ENCODE results near the gene DEDD.

DEDD gene

DNA sequence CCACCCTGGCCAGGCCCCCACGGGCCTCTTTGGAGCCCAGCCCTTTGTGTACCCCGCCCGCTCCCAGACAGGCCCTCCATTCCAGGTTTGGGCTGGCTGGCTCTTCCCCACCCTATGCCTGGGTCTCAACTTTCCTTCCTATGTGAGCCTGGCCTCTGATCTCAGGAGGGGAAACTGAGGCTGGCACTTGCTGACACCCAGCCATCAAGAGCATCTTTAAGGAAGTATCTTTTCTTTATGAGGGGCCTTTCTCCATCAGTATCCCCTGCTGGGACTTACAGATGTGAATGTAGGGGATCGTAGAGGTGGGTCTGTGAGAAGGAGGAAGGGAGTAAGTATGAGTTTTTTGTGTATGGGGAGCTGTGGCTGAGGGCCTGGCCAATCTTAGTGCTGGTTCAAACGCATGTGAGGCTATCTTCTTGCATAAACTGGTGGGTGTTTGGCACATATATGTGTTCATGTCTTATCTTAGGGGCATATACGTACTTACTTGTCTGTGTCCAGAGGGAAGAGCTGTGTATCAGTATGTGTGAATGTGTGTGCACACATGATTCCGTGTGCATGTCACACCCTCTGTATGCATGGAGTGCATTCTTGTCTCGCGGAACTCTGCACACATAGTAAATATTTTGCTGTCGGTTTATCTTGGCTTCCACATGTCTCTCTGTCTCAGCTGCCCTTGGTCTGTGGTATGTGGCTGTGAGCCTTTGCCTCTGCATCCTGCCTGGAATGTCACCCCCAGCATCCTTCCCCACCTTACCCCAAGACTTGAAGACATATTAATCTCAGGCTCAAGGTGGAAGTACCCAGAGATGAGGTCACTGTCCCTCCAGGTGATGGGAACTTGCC lies 48.5 kb downstream of the DEDD start:
- Histone ChIP-seq H3K27me3 (ENCODE audit: insufficient read depth, low read length) (no peaks in the 10 kb centered on the region), H3K4me1 (ENCODE audit: control insufficient read depth, insufficient read depth, low read length, unreplicated experiment) (peaks cover 49% of the 10 kb centered on the region), H3K27ac (ENCODE audit: low read depth, low read length) (0 out of 2 replicates have a peak overlapping the region, but pooled peaks have one; percentile 17), H3K79me2 (ENCODE audit: control insufficient read depth, insufficient read depth, low read length, unreplicated experiment) (no peaks in the 10 kb centered on the region), H3K4me3 (ENCODE audit: low read depth, low read length) (no peak overlapping the region), H3K36me3 (ENCODE audit: insufficient read depth, low read length) (no peaks in the 10 kb centered on the region), H2AFZ (ENCODE audit: low read length, unreplicated experiment) (no peak overlapping the region)

DNA sequence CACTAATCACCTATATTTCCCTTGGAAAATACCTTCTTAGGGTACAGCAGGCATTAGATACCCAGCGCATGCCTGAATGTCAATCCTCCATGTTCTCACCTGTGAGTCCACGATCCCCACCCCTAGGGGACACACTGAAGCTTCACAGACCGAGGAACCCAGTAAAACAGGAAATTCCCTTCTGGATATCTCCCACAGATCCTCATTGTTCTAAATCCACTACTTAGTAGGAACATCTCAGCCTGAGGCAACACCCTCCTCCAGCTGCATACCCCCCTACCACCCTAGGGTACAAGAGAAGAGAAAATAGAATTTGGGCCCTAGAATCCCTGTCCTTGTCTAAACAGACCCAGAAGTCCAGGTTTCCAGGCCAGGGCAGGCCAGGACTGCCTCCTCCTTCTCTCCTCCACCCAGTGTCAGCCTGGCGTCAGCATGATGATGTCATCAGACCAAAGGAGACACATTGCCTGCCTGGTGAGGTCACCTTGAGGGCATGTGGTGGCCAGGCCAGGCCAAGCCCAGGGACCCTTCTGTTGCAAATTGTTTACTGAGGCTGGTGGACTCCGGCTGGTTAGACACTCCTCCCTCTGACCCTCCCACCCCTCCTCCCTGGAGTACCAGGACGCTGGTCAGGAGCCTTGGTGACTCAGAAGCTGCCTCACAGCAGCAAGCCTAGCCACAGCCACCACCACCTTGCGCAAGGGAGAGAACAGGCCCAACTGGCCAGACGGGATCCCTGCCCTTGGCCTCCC lies 49.3 kb downstream of the DEDD start:
- Histone ChIP-seq H3K79me2 (ENCODE audit: control insufficient read depth, insufficient read depth, low read length, unreplicated experiment) (no peaks in the 10 kb centered on the region), H3K36me3 (ENCODE audit: insufficient read depth, low read length) (no peaks in the 10 kb centered on the region), H3K4me3 (ENCODE audit: low read depth, low read length) (no peak overlapping the region), H3K27ac (ENCODE audit: low read depth, low read length) (peak overlapping the region; percentile 64), H3K27me3 (ENCODE audit: insufficient read depth, low read length) (no peaks in the 10 kb centered on the region), H2AFZ (ENCODE audit: low read length, unreplicated experiment) (peak overlapping the region; percentile 40), H3K4me1 (ENCODE audit: control insufficient read depth, insufficient read depth, low read length, unreplicated experiment) (peaks cover 42% of the 10 kb centered on the region)

DNA sequence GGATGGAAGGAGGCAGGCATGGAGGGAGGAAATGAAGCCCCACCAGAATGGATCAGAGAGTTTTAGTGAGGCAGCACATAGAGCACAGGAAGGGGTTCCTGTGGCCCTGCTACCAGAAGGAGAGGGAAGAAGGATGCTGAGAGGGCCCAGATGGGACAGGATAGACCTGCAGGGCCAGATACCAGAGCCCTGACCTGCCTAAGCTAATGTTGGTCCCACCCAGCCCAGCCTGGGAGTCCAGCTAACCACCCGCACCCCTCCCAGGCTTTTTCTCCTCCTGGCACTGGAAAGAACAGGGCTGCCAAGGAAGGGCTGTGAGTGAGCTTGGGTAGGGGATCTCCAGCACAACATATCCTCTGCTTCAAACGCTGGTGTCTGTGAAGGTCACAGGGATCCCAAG lies 50.0 kb downstream of the DEDD start:
- peaks cover 42% of the 10 kb centered on the region for H3K4me1 ChIP-seq (ENCODE audit: control insufficient read depth, insufficient read depth, low read length, unreplicated experiment)
- H3K4me3 ChIP-seq (ENCODE audit: low read depth, low read length) = no peak overlapping the region
- no peaks in the 10 kb centered on the region for H3K36me3 ChIP-seq (ENCODE audit: insufficient read depth, low read length)
- H2AFZ ChIP-seq (ENCODE audit: low read length, unreplicated experiment) = no peak overlapping the region
- H3K27ac ChIP-seq (ENCODE audit: low read depth, low read length) = peak overlapping the region; percentile 64; the same call in 1 of the 2 replicates
- H3K79me2 ChIP-seq (ENCODE audit: control insufficient read depth, insufficient read depth, low read length, unreplicated experiment) = no peaks in the 10 kb centered on the region
- H3K27me3 ChIP-seq (ENCODE audit: insufficient read depth, low read length) = no peaks in the 10 kb centered on the region

DNA sequence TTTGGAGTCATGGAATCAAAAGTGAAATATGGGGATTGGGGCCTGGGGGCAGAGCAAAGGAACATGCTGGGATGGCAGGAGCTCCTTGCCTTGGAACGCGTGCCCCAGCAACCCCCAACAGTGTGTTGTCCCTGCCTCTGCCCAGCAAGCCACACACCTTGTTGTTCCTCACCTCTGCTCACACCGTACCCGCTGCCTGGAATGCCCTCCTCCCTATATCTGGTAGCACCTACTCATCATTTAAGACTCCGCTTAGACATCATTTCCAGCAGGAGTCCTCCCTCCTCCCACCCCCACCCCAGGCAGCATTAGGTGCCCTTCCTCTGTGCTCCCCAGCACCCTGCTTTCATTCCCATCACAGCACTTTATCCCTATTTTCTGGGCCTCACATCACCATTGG lies 50.9 kb downstream of the DEDD start:
- Histone ChIP-seq H3K27ac (ENCODE audit: low read depth, low read length) (no peak overlapping the region), H2AFZ (ENCODE audit: low read length, unreplicated experiment) (no peak overlapping the region), H3K4me1 (ENCODE audit: control insufficient read depth, insufficient read depth, low read length, unreplicated experiment) (peaks cover 42% of the 10 kb centered on the region)

DNA sequence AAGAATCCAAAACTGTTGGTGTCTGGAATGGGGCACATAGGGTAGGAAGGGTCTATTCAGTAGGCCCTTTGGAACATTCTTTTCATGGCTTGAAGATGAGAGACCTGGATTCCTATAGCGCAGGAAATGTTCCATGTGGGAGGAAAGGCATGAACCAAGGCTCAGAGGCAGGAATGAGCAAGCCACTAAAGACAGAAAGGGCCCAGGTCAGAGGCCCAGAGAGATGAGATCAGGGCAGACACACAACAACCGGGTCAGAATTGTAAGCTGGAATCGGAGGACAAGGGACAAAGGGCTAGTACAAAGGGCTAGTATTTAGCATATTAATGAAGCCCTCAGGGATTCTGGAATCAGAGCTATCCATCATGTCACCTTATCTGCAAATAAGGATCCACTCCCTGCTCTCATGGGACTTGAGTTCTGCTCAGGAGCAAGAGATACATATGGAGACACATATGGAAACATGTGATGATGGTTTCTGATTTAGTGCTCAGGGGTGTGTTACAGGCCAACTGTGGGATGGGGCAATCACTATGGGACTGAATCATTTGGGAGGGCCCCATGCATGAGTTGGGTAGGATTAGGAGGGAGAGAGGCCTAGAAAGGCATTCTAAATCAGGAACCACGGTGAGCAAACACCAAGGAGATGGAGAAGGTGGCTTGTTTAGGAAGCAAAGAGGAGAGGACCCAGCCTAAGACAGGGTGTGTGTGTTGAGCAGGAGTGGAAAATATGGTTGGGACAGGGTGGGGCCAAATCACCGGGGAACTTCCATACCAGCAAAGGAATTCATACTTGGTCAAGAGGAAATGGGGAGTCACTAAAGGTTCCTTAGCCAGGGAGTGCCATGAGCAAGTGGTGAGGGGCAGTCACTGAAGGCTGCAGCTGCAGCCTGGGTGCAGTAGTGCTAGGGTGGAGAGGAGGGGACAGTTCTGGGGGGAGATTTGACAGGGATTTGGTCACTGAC lies 51.7 kb downstream of the DEDD start:
- Histone ChIP-seq H3K27ac (ENCODE audit: low read depth, low read length) (no peak overlapping the region), H3K27me3 (ENCODE audit: insufficient read depth, low read length) (no peaks in the 10 kb centered on the region), H3K4me3 (ENCODE audit: low read depth, low read length) (no peak overlapping the region), H3K4me1 (ENCODE audit: control insufficient read depth, insufficient read depth, low read length, unreplicated experiment) (peaks cover 42% of the 10 kb centered on the region), H3K36me3 (ENCODE audit: insufficient read depth, low read length) (no peaks in the 10 kb centered on the region), H2AFZ (ENCODE audit: low read length, unreplicated experiment) (no peak overlapping the region), H3K79me2 (ENCODE audit: control insufficient read depth, insufficient read depth, low read length, unreplicated experiment) (no peaks in the 10 kb centered on the region)

More for the DNA sequence above, 50.9 kb downstream of the DEDD start:
- Histone ChIP-seq H3K27me3 (ENCODE audit: insufficient read depth, low read length) (no peaks in the 10 kb centered on the region), H3K4me3 (ENCODE audit: low read depth, low read length) (no peak overlapping the region), H3K79me2 (ENCODE audit: control insufficient read depth, insufficient read depth, low read length, unreplicated experiment) (no peaks in the 10 kb centered on the region), H3K36me3 (ENCODE audit: insufficient read depth, low read length) (no peaks in the 10 kb centered on the region)

DNA sequence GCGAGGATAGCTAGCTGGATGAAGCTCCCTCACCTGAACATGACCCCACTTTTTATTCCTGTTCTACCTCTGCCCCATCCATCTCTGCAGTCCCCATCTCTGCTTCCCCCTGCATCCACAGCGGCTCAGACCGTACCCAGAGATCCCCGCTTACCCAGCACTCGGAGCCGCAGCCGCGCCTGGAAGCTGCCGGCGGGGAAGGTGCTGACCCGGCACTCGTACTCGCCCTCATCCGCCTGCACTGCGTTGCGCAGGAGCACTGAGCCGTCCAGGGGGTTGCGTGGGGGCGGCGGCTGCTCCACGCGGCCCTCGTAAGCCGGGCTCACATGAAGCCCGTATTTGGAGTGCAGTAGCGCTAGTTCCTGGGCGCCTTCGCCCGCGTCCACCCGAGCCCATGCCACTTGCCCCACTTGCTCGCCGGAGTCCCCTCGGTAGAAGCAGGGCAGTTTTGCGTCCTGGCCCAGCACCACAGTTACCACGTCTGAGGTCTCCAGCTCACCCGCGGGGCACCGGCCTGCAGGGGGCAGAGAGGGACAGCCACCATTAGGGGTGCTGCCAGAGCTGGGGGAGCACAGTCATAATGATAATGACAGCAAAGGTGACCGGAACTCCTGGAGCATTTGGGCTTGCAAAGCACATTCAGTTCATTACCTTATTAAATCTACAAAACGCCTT lies 52.9 kb downstream of the DEDD start:
- Histone ChIP-seq H3K4me3 (ENCODE audit: low read depth, low read length) (no peak overlapping the region), H3K27me3 (ENCODE audit: insufficient read depth, low read length) (no peaks in the 10 kb centered on the region), H3K36me3 (ENCODE audit: insufficient read depth, low read length) (no peaks in the 10 kb centered on the region), H3K79me2 (ENCODE audit: control insufficient read depth, insufficient read depth, low read length, unreplicated experiment) (no peaks in the 10 kb centered on the region), H3K4me1 (ENCODE audit: control insufficient read depth, insufficient read depth, low read length, unreplicated experiment) (peaks cover 34% of the 10 kb centered on the region), H3K27ac (ENCODE audit: low read depth, low read length) (no peak overlapping the region), H2AFZ (ENCODE audit: low read length, unreplicated experiment) (no peak overlapping the region)

DNA sequence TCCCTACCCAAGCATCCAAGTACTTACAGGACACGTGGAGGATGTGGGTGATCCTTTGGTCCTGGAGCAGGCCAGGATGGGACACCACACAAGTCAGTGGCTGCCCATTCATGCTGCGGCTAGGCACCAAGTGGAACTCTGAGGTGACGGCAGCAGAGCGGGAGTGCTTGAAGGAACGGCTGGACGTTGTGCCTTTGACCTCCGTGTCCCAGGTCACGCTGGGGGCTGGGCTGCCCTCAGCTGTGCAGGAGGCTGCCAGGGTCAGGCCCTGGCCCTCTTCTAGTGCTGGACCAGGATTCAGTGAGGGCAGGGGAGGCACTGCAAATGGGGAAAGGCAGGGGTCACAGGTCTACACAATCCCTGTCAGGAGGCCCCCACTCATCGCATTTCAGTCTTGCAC lies 55.0 kb downstream of the DEDD start:
- Histone ChIP-seq H3K27ac (ENCODE audit: low read depth, low read length) (no peak overlapping the region), H2AFZ (ENCODE audit: low read length, unreplicated experiment) (no peak overlapping the region), H3K36me3 (ENCODE audit: insufficient read depth, low read length) (no peaks in the 10 kb centered on the region), H3K79me2 (ENCODE audit: control insufficient read depth, insufficient read depth, low read length, unreplicated experiment) (no peaks in the 10 kb centered on the region), H3K4me1 (ENCODE audit: control insufficient read depth, insufficient read depth, low read length, unreplicated experiment) (peaks cover 13% of the 10 kb centered on the region), H3K4me3 (ENCODE audit: low read depth, low read length) (no peak overlapping the region), H3K27me3 (ENCODE audit: insufficient read depth, low read length) (no peaks in the 10 kb centered on the region)

DNA sequence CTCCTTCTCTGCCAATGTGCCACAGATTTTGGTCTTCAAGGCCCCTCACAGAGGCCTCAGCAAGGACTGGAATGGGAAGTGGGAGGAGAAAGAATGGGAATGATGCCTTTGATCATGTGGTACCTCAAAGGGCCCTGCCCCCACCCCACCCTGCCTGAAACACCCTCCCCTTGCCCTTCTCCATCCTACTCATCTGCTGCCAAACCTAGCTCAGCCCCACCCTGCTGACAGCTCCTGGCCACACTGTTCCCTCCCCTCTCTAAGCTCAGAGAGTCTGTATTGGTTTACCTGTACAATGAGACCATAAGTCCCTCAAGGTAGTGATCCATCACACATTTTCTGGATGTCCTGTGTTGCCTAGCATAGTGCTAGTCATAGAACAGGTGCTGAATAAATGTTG lies 56.1 kb downstream of the DEDD start:
- Histone ChIP-seq H3K27me3 (ENCODE audit: insufficient read depth, low read length) (no peaks in the 10 kb centered on the region), H3K79me2 (ENCODE audit: control insufficient read depth, insufficient read depth, low read length, unreplicated experiment) (no peaks in the 10 kb centered on the region), H3K4me1 (ENCODE audit: control insufficient read depth, insufficient read depth, low read length, unreplicated experiment) (peaks cover 9% of the 10 kb centered on the region), H3K36me3 (ENCODE audit: insufficient read depth, low read length) (no peaks in the 10 kb centered on the region), H3K4me3 (ENCODE audit: low read depth, low read length) (no peak overlapping the region), H2AFZ (ENCODE audit: low read length, unreplicated experiment) (no peak overlapping the region), H3K27ac (ENCODE audit: low read depth, low read length) (no peak overlapping the region)

DNA sequence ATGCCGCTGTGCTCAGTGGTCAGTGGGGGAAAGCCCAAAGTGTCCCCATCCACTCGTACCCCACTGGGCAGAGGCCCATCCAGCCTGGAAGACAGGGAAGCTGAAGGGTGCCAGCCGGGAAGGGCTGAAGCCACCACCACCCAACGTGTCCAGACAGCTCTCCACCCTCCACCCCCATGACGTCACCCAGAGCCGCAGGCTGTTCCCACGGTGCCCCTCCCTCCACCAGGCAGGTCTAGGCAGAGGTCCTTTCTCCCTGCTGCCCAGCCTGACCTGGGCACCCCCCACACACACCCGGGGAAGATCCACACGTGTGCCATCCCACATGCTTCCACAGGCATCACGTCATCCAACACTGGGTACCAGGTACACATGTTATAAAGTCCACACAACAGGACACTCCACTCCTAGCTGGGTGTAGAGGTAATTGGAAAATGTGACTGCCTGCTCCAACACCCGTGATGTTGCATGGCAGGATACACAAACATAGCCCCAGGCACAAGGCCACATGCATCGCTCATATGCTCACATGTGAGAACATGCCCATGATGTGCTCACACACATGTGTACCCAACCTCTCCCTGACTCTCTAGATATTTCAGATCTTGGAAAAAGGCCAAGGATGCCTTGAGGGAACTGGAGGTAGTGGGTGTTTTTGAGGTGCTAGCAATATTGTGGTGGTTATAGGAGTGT lies 57.6 kb downstream of the DEDD start:
- H3K79me2 ChIP-seq (ENCODE audit: control insufficient read depth, insufficient read depth, low read length, unreplicated experiment) = no peaks in the 10 kb centered on the region
- no peak overlapping the region for H3K4me3 ChIP-seq (ENCODE audit: low read depth, low read length)
- no peak overlapping the region for H3K27ac ChIP-seq (ENCODE audit: low read depth, low read length)
- H2AFZ ChIP-seq (ENCODE audit: low read length, unreplicated experiment) = no peak overlapping the region
- H3K36me3 ChIP-seq (ENCODE audit: insufficient read depth, low read length) = no peaks in the 10 kb centered on the region
- no peaks in the 10 kb centered on the region for H3K27me3 ChIP-seq (ENCODE audit: insufficient read depth, low read length)
- H3K4me1 ChIP-seq (ENCODE audit: control insufficient read depth, insufficient read depth, low read length, unreplicated experiment) = no peaks in the 10 kb centered on the region

All from ACC112 (cell line).